ENCODE results near the gene PIEZO2.
"Not testable (repeated sequence)": the region's sequence is repeated elsewhere in the genome, so short reads cannot be mapped to it uniquely, and the experiment has no call there.

The PIEZO2 gene

DNA sequence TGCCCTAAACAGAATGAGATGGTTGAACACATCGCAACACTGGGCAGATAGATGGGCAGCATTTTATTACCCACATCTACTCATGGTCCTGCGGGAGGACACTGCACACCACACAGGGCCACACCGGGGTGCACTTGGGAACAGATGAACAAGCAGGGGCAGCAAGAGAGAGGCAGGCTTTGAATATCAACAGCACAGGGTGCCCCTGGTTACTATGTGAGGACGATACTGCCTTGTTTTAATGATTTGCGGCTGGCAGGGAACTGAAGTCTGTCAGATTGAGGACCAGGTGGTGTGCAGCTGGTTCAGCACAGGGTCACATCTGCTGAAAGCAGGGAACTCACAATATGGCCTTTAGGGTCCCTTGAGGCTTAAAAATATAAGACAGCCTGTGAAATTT lies 195.7 kb downstream of the PIEZO2 start:
- DNase-seq, result no peak

DNA sequence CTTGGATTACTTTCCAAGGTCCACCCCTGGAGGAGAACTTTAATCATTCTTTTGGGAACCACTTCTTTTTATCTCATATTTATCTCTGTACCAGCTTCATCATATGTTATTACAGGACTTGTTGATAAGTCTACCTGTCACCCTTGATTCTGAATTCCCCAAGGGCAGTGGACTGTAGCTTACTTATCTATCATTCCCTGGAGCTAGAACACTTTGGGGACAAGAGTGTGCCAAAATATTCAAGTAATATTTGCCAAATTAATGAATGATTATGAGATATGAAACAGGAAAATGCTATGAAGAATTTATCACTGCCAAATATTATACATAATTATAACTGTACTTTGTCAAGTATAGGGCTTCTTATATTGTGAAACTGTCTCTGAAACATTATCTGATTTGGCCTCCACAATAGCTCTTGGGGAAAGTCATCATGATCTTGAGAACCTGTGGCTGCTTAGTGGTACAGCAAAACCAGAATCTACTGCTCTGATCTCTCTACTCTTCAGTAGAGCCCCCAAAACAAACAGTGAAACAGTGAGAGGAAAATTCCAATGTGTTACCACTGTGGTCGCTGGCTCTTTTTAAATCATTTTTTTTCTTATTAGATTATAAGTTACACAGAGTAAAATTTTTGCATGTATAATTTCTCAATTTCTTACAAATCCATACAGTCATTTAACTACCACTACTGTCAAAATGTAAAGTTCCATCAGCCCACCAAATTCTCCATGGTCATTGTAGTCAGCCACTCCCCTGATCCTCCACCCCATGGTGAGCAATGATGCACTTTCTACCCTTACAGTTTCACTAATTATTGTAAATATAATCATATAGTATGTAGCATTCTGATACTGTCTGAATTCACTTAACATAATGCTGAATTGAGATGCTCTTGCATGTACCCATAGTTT lies 197.5 kb downstream of the PIEZO2 start:
- DNase-seq, result no peak

DNA sequence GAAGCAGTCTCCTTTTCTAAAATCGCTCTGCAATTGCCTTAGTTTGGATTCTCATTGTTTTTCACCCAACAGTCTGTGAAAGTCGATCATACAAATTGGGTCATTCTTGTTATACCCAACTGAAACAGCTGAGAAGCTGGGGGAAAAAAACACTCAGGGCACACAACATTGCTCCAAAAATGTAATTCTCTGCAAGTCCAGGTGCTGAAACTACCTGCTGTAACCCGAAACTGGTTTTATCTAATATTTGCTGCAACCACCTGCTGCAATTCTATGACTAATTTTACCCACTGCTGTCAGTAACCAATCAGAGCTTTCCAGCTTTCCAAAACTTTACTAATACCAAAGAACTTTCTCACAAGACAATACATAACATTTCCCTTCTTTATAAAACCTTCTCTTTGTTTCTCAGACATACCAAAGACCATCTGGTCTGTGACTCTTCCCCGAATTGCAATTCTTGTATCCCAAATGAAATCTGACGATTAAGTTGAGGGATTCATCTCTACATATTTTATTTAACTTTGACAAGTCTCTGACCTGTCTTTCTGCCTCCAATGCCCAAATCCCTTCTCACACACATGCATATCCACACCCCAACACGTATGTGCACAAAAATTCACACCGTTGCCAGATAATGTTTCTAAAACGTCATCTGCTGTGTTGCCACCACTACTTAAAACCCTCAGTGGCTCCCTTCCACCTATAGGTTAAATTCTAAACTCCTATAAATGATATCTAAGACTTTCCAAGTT lies 198.3 kb downstream of the PIEZO2 start:
- DNase-seq, result no peak

DNA sequence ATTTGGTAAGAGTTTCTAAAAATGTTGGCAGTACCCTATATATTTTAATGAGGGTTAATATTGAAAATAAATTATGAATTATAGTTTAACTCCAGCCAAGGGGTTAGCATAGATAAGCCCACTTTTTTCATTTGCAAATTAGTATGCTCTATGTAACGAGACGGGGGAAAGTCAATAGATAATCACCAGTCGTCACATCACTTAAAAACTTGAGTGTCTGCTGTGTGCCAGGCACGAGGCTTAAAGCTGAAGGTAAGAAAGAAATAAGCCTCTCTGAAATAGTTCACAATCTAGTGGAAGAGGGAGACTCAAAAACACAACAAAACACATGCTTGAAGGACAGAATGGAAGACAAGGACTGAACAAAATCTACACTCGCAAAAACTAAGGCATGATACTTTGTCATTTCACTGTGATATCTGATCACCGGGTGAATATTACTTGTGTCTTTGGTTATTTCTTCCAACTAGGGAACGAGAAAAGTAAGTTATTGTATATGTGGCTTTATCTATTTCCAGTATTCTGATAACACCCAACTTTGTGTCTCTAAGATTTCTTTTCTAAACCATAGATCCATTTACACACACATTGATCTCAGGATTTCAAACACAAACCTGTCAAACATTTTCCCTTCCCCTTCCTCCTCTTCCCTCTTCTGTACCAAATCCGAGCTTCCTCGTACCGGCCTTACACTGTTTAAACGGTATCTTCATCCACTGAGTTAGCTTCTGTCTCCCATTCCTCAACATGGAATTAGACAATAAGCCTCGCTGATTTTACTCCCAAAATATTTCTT lies 199.1 kb downstream of the PIEZO2 start:
- DNase-seq, result no peak

DNA sequence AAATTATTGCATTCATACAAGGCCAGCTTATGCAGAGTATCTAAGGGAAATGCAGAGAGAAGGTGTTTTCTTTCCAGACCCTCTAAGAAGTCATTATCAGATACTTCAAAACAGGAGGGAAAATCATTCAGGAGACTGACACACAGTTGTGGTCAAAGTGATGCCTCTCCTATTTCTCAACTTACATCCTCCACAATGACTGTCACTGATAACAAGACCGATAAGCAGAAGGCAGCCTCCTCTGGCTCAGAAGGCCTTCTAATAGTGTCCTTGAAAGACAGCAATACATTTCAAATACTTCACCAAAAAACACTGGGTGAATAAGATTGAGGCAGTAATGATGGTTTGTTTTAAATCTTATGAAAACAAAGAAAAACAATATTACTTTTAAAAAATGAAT lies 199.7 kb downstream of the PIEZO2 start:
- DNase-seq, result no peak

DNA sequence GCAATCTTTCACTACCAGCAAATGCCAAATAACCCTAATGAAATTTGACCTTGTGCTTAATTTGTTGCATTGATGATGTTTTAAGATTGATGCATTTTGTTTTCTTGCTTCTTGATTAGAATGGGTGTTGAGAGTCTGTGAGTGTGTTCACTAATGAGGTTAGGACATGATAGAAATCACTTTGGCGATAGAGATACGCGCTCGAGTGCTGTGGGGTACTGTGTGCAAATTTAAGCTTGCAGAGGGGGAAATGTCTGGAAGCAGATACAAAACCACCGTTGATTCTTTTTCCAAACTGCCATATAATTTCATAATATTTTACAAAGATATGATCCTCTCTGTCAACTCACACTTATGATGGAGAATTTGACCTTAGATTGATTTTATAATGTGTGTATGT lies 200.9 kb downstream of the PIEZO2 start:
- DNase-seq, result no peak

DNA sequence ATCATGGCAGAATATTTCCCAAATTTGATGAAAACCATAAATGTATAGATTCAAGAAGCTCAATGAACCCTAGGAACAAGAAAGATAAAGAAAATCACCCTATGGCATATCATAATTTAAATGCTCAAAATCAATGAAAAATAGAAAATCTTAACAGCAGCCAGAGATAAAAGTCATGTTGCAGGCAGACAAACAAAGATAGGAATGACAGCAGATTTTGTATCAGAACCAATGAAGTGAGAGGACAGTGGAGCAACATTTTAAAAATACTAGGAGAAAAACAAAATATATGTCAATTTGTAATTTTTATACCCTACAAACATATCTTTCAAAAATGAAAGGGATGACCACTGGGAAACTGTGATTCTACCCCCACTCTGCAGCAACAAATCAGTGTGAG lies 203.3 kb downstream of the PIEZO2 start:
- DNase-seq, result no peak

DNA sequence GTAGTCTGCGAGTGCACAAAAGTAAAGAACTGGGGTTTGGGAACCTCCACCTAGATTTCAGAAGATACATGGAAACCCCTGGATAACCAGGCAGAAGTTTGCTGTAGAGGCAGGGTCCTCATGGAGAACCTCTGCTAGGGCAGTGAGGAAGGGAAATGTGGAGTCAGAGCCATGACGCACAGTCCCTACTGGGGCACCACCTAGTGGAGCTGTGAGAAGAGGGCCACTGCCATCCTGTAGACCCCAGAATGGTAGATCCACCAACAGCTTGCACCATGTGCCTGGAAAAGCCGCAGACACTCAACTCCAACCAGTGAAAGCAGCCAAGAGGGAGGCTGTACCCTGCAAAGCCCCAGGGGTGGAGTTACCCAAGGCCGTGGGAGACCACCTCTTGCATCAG lies 206.4 kb downstream of the PIEZO2 start:
- no peak for DNase-seq

DNA sequence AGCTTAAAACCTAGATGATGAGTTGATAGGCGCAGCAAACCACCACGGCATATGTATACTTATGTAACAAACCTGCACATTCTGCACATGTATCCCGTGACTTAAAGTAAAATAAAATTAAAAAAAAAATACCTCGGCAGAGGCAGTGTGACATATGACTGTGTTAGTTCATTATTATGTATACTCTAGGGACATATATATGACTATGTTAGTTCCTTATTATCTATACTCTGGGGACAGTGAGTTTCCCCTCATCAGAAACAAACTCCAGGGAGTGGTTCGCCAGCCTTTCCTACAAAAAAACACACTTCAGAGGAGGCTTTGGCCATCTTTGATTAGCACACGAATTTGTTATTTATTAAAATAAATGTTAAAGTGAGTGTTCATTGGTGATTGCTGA lies 209.5 kb downstream of the PIEZO2 start:
- DNase-seq, result no peak

DNA sequence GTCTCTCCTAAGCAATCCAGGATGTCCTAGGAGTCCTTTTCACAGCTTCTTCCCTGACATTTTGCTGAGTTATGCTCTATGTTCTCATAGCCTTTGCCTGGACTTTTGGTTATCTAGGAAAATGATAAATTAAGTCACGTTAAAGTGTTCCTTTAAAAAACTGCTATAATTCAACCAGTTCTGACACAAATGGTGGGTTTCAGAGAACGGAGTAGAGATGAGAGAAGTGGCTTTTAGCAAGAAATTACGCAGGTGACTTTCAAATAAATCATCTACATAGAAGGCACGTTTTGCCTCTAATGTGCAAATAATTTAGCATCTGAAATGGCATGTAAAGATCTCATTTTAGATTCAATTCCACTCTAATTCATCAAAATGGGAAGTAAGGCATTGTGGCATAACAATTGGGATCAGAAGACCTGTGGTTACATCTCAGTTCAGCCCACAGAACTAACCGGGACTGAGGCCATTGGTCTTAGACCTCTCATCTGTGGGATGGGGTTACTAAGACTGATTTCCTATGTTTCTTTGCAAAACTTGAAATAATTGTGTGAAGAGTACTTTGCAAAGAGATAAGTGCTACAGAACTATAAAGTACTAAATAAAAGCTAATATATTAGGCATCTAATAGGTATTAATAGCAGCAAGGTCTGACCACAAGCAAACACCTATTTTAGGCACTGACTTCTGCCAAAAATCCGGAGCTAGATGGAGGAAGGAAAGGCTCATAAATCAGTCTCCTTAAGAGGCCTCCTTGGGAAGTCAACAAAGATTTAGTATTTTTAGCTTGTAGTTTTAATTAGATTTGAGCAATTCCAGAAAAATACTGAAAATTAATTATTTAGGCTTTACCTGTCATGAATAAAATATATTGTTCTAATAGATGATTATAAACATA lies 211.4 kb downstream of the PIEZO2 start:
- DNase-seq, result no peak

DNA sequence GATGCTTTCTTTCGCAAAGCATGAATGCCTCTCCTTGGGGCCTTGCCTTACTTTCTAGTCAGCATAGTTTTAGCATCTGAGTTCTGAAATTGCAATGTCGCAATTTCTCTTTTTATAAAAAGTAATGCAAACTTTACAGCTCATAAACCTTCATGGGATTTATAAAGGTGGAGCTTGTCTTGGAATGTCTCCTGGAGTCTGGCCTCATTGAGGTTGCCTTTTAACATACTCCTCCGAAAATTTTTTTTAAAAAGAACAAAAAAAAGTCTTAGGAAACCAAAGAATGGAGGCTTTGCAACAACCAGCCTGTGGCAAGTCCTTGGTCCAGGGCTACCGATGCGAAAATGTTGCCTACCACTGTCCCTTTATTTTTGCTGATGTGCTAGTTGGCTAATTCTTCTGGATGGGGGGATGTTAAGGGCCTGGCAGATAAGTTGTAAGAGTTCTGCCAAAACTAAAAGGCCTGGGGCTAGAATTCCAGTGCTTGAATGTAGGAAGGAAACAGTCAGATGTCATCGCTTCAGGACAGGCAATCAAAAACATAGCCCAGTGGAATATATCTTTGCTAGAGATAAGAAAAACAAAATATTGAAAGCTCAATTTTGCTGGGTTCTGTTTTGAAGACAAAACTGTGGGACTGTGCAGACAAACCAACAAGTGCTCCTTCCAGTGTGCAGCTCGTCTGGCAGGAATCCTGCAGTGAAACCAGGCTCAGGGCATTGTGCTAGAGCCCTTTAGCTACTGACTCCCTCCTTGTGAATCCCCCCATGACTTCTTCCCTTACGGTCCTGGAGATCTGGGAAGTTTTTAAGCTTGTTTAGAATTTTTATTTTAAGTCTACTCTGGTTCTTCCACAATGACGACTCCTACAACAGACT lies 213.0 kb downstream of the PIEZO2 start:
- DNase-seq, result no peak

DNA sequence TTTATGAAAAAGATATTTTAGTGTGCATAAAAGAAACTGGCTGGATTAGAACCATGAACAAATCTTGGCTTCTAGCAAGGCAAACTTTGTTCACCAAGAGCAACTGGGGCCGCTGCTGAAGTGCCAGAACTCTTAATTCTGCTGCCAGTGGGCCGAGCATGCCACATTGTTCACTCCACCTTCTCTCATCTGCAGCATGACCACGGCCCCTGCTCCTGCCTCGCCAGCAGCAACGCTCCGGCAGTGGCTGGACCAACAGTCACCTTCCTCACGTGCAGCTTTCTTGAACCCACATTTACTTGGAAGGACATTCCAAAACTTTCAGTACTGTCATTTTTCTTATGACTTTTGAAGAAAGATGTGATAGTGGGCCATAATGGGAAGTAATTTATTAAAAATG lies 213.8 kb downstream of the PIEZO2 start:
- no peak for DNase-seq

DNA sequence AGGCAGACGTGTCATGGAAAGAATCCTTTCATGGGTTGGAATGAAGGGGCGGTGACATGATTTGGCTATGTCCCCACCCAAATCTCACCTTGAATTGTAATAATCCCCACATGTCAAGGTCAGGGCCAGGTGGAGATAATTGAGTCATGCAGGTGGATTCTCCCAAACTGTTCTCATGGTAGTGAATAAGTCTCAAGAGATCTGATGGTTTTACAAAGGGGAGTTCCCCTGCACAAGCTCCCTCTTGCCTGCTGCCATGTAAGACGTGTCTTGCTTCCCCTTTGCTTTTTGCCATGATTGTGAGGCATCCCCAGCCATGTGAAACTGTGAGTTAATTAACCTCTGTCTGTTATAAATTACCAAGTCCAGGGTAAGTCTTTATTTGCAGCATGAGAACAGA lies 215.7 kb downstream of the PIEZO2 start:
- DNase-seq, result not testable (repeated sequence)

DNA sequence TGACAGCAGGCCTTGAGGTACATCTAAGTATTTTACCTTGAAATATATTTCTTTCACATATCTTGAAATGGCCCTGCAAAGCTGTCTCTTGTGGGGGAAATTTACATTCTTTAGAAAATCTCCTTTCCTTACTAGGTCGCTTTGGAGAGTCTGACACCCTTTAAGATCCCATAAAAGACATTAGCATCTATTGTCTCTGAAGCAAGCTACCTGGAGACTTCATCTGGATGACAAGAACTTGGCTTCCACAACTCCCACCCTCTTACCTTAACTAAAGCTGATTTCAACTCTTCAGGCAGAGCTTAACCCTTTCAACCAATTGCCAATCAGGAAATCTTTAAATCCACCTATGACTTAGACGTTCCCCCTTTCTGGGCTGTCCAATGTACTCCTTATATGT lies 219.3 kb downstream of the PIEZO2 start:
- DNase-seq, result no peak

DNA sequence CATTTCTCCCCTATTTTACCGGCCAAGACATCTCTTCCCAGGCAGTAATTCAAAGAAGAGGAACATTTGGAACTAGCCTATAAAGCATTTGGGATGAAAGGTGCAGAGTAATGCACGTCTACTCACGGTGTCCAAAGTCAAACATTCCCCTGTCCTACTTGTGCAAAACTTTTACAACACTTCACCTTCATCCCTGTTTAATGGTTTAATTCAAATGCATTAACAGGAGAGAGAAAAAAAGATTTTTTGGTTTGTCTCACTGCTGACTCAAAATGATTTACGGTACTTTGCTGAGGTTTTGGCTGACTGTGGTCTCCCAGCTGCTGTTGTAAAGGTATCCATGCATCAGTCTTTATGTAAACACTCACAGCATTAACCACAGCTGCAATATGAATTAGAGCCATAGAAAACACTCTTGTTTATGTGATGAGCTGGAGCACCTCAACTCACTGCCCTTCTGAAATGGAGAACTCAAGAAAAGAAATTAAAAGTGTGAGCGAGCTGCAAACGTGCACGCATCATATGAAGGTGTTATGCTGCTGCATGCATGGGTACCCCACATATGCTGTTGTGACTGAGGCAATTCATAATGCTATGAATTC lies 220.5 kb downstream of the PIEZO2 start:
- no peak for DNase-seq

DNA sequence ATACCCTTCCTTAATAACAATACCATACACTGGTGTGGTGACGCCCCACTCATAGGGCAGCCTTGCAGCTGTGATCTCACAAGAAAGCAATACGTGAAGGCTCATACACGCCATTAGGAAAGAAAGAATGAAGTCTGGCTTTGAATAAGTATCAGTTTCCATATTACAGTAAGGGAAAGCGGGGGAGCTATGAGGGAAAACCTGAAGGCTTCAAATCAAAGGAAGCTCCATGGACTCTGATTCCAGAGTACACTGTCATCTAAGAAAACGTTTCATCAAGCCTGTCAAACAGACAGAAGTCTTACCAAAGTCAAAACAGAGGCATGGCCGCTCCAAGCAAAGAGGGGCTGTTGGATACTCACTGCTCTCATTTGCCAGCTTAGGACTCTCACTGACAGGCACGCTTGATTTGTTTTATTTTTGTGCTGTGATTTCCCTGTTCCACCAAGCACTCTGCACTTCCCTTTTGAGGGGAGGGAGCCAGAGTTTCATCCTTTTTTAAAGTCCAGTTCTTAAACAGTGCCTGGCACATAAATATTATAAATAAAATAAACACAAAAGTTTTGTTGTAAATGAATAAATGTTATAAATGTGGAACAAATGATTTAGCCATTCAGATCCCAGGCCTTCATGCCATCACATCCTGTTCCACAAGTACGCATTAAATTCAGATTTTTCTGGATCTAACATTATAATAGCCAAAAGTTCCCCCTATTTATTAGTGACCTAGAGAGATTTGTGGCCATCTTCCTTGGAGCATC lies 221.2 kb downstream of the PIEZO2 start:
- DNase-seq, result no peak

DNA sequence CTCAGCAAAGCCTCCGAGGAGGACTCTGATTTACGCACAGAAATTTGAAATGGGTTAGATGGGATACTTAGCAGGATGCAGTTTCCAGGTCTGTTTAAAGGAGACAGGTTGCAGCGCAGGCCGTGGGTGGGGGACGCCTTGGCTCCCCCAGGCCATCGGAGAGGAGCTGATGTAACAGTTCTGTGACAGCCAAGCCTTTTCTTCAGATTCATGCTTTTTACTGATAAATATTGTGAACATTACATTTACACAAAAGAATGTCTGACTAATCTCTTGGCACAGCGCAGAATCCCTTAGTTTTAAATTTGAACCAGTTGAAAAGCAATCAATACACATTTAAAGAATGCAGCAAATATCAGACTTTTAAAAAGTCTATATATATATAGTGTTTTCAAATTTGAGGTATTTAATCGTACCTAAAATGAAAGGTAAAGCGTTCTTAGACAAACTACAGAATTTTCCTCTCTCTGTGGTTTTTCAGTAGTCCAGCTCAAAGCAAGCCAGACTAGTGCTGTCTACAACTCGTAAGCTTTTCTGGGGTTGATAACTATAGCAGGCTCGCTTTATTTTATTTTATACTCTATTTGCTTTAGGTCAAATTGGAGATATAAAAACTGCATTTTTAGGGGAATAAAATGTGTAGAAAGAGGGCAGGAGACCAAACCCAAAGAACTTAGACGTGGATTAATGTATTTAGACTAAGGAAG lies 221.9 kb downstream of the PIEZO2 start:
- no peak for DNase-seq

DNA sequence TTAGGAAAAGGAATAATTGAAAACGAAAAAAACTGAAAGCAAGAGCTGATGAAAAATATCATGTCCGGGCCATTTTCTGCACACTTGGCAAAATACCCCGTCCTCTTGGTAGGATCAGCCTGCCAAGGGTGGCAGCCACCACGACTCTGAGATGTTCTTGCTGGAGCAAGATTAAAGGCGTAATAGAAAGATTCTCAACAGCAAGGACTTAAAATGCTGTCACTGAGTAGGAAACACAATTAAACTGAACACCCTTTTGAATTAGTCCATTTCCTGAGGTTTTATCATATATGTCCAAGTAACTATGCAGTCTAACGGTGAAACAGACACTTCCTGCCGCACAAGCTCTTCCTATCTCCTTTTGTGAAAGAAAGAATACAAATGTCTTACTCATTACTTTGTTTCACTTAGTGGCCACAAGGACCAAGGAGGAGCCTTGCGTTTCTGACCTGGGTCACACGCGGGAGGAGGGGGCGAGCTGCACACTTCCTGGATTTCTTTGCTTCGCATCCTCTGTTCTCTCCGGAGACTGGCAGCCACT lies 222.7 kb downstream of the PIEZO2 start:
- no peak for DNase-seq

DNA sequence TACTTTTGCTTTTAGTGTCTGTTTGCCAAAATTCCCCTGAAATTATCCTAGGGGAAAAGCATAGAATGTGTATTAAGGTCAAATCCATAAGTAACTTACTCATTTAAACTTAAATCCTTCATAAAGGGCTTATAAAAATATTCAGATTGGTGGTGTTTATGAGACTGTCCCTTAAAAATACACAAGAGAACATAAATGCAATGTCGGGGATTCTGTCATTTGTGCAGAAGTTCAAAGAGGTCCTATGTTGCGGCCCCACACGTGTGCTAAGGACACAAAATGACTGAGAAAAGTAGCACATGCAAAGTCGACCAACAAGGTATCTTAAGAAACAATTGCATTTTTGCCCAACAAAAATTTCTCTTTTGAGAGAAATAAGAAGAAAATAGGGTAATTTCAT lies 225.1 kb downstream of the PIEZO2 start:
- no peak for DNase-seq

Data from NCI-H1417 treated with DMSO at 0.1 percent for 48 hours (cell line).